ENCODE data around the gene SIK3. TPM values are rescaled to one million over a fixed set of nuclear protein-coding genes. Genes with fewer than 3 reads are reported as not detected.
A peak's percentile ranks its signal among the peaks of the same experiment; 100 is the strongest.

The SIK3 gene
- total RNA-seq, 1 donor from 2014 or later, result 32.9 TPM

DNA sequence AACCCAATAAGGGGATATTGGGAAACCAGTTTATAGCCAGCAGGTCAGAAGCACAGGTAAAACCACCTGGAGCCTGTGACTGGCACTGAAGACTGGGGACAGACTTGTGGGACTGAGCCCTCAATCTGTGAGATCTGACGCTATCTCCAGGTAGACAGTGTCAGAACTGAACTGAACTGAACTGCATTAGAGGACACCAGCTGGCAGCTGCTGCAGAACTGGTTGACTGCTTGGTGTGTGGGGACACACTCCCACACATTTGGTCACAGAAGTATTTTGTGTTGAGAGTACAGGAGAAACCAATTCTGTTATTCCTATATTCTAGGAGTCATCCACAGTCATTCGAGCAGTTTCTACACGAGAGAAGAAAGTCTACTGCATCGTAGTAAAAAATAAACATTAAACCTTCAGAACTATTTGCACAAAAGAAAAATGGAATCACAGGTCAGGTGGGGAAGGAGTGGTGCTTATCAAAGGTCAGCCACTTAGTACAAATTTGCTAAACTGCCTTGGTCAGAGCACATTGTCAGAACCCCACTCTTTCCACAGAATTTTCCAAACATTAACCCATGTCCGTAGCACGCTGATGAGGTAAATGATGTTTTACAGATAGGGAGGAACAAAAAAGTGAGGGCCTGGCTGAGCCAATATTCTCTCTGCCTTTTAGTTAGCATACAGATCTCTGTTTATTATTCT, 77.2 kb downstream of the SIK3 start:
- Histone ChIP-seq H3K36me3 (no peaks in the 10 kb centered on the region), H3K27me3 (ENCODE audit: low read depth) (no peaks in the 10 kb centered on the region), H3K9me3 (no peaks in the 10 kb centered on the region), H3K4me3 (no peak overlapping the region), H3K27ac (no peak overlapping the region), H3K4me1 (peaks cover 33% of the 10 kb centered on the region)
- intact Hi-C loops (cut with DNase I), result no loop called here
- TF ChIP-seq, protein P1, sequence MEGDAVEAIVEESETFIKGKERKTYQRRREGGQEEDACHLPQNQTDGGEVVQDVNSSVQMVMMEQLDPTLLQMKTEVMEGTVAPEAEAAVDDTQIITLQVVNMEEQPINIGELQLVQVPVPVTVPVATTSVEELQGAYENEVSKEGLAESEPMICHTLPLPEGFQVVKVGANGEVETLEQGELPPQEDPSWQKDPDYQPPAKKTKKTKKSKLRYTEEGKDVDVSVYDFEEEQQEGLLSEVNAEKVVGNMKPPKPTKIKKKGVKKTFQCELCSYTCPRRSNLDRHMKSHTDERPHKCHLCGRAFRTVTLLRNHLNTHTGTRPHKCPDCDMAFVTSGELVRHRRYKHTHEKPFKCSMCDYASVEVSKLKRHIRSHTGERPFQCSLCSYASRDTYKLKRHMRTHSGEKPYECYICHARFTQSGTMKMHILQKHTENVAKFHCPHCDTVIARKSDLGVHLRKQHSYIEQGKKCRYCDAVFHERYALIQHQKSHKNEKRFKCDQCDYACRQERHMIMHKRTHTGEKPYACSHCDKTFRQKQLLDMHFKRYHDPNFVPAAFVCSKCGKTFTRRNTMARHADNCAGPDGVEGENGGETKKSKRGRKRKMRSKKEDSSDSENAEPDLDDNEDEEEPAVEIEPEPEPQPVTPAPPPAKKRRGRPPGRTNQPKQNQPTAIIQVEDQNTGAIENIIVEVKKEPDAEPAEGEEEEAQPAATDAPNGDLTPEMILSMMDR (IDR thresholded peaks at IDR 0.05), result no peak
- DNase-seq (no peak), ATAC-seq (peak in 1 of 2 donors; percentile 55)

DNA sequence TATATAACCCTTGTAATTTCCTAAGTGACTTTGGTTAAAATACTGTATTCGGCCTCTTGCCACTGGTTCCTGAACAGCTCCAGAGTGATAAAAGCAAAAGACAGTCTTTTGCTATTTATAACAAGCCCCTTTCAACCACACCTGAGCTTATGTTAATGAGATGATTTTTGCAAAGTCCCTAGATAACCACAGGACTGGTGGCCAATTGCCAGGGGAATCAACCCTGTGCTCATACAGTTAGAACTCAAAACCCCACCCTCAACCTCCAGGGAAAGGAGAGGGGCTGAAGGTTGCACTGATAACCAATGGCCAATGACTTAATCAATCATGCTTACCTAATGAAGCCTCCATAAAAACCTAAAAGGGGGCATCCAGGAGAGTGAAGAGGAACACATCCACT, 77.9 kb downstream of the SIK3 start:
- Histone ChIP-seq H3K36me3 (no peaks in the 10 kb centered on the region), H3K27ac (no peak overlapping the region), H3K4me3 (no peak overlapping the region), H3K4me1 (peaks cover 33% of the 10 kb centered on the region), H3K27me3 (ENCODE audit: low read depth) (no peaks in the 10 kb centered on the region), H3K9me3 (no peaks in the 10 kb centered on the region)
- intact Hi-C loops (cut with DNase I), result no loop called here
- DNase-seq, result no peak
- ATAC-seq, result no peak
- TF ChIP-seq, protein P1 (IDR thresholded peaks at IDR 0.05), result no peak

DNA sequence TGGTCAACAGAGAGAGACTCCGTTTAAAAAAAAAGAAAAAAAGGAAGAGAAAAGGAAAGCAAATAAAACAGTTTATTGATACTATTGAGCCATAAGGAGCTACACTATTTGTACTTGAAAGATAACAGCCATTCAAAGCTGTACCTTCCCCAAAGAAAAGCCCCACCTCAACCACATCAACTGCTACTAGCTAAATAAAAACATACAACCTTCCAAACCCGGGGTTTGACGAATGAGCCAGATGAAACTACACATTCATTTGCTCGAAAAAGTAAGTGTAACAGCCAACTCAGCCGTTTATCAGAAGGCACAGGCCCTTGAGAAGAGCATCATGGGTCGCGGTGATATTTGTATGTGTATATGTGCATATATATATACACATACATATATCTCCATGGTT, 78.4 kb downstream of the SIK3 start:
- Histone ChIP-seq H3K4me1 (peaks cover 33% of the 10 kb centered on the region), H3K27ac (no peak overlapping the region), H3K27me3 (ENCODE audit: low read depth) (no peaks in the 10 kb centered on the region), H3K36me3 (no peaks in the 10 kb centered on the region), H3K4me3 (no peak overlapping the region), H3K9me3 (no peaks in the 10 kb centered on the region)
- DNase-seq (no peak), ATAC-seq (no peak)
- TF ChIP-seq, protein P1 (IDR thresholded peaks at IDR 0.05), result no peak
- intact Hi-C loops (cut with DNase I), result no loop called here

DNA sequence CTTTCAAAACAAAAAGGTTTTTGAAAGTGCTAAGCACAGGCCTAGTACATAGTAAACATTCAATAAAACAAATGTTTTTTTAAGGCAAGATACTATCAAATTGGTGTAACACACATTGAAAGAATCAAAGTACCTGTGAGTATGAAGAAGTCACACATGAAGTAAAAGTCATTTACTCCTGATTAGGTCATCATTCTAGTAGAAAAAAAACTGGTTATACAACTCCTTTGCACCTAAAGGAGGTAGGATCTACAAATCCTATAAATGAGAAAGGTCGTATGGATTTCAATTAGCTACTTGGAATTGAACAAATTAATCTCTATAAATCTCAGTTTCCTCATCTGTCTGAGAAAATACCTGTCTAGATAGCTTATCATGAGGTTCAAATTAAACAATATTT, 80.8 kb downstream of the SIK3 start:
- TF ChIP-seq, protein P1 (IDR thresholded peaks at IDR 0.05), result no peak
- H3K27me3 ChIP-seq (ENCODE audit: low read depth), result no peaks in the 10 kb centered on the region
- DNase-seq (no peak), ATAC-seq (no peak)
- intact Hi-C loops (cut with DNase I), result no loop called here
- H3K36me3 ChIP-seq, result no peaks in the 10 kb centered on the region
- H3K4me3 ChIP-seq, result no peak overlapping the region
- H3K4me1 ChIP-seq, result peaks cover 15% of the 10 kb centered on the region
- no peak overlapping the region for H3K27ac ChIP-seq
- no peaks in the 10 kb centered on the region for H3K9me3 ChIP-seq

DNA sequence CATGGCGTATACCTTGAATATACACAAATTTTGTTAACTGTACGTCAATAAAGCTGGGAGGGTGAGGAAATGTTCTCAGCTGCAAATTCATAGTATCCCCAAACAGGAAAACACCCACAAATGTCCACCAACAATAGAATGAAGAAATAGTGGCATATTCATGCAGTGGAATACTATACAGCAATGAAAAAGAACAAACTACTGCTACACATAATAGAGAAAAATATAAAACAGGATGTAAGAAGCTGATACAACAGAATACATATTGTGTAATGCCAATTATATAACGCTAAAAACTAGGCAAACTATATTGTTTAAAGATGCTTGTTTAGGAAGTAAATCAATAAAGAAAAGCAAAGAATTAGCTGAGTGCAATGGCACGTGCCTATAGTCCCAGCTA, 81.5 kb downstream of the SIK3 start:
- Histone ChIP-seq H3K9me3 (no peaks in the 10 kb centered on the region), H3K4me1 (peaks cover 15% of the 10 kb centered on the region), H3K4me3 (no peak overlapping the region), H3K27me3 (ENCODE audit: low read depth) (no peaks in the 10 kb centered on the region), H3K27ac (no peak overlapping the region), H3K36me3 (no peaks in the 10 kb centered on the region)
- DNase-seq, result no peak
- no peak for ATAC-seq
- intact Hi-C loops (cut with DNase I), result no loop called here
- TF ChIP-seq, protein P1 (IDR thresholded peaks at IDR 0.05), result no peak

All from lower lobe of right lung (tissue), 2 donors.